ENCODE data around the gene SLC25A15.

GRCh38 chr13:40776681-40777165 lies 12.7 kb upstream of the SLC25A15 start:
- TF ChIP-seq CTCF (conservative IDR thresholded peaks at IDR 0.05 in 1 of 2, IDR thresholded peaks at IDR 0.05 in 1 of 2; ENCODE audit: extremely low read depth in 1 of 2, insufficient read depth in 1 of 2, low read depth in 1 of 2, low read length in 2 of 2) (no peak), EZH2 (IDR thresholded peaks at IDR 0.05; ENCODE audit: borderline replicate concordance, low read length) (no peak)
